HEK293T (cell line): ENCODE measurements around the gene RGS14.

Source experiments
- CTCF ChIA-PET: fragments of 350-600 bp; formaldehyde crosslinking; extraction: SDS; loops from one replicate; lab custom pipeline; 2021; ENCODE audit warnings: antibody characterized with exemption, inconsistent platforms; lab: Yijun Ruan, JAX
- POLR2A ChIA-PET: fragments of 350-600 bp; formaldehyde crosslinking; extraction: SDS; loops from one replicate; lab custom pipeline; 2020; ENCODE audit warnings: antibody characterized with exemption, inconsistent platforms; lab: Yijun Ruan, JAX
- DNase-seq: peaks from one replicate; pipeline ENCODE4 v3.0.0; 2012; ENCODE audit warnings: mixed read lengths; ENCODE audit errors: extremely low spot score
- ARNT ChIP-seq: fragments of 450-650 bp; IDR thresholded peaks from 2 replicates; pipeline ENCODE4 v1.6.1; 2017; ENCODE audit warnings: mild to moderate bottlenecking
- BHLHE40 ChIP-seq: fragments of 450-650 bp; IDR thresholded peaks from 2 replicates; pipeline ENCODE4 v1.6.1; 2016; ENCODE audit warnings: mild to moderate bottlenecking, moderate library complexity, borderline replicate concordance
- CTBP1 ChIP-seq: fragments of 450-650 bp; IDR thresholded peaks from 2 replicates; pipeline ENCODE4 v1.6.1; 2016; ENCODE audit warnings: borderline replicate concordance
- ELF4 ChIP-seq: fragments of 450-650 bp; IDR thresholded peaks from 2 replicates; pipeline ENCODE4 v1.6.1; 2017; ENCODE audit warnings: antibody characterized with exemption
- FOXA1 ChIP-seq: fragments of 450-650 bp; IDR thresholded peaks from 2 replicates; pipeline ENCODE4 v1.6.1; 2016; ENCODE audit warnings: mild to moderate bottlenecking
- FOXK2 ChIP-seq: fragments of 450-650 bp; IDR thresholded peaks from 2 replicates; pipeline ENCODE4 v1.6.1; 2016; ENCODE audit warnings: mild to moderate bottlenecking
- FOXM1 ChIP-seq: fragments of 450-650 bp; IDR thresholded peaks from 2 replicates; pipeline ENCODE4 v1.6.1; 2017; ENCODE audit warnings: mild to moderate bottlenecking, borderline replicate concordance
- HDGF ChIP-seq: fragments of 450-650 bp; IDR thresholded peaks from 2 replicates; pipeline ENCODE4 v1.6.1; 2017; ENCODE audit warnings: antibody characterized with exemption, borderline replicate concordance
- L3MBTL2 ChIP-seq: fragments of 450-650 bp; conservative IDR thresholded peaks from 2 replicates; pipeline ENCODE4 v1.6.1; 2016; ENCODE audit warnings: mild to moderate bottlenecking
- LEF1 ChIP-seq: fragments of 450-650 bp; IDR thresholded peaks from 2 replicates; pipeline ENCODE4 v1.6.1; 2017; ENCODE audit warnings: mild to moderate bottlenecking, borderline replicate concordance
- NFRKB ChIP-seq: fragments of 450-650 bp; IDR thresholded peaks from 2 replicates; pipeline ENCODE4 v1.6.1; 2016; ENCODE audit warnings: mild to moderate bottlenecking, moderate library complexity
- PKNOX1 ChIP-seq: fragments of 450-650 bp; IDR thresholded peaks from 2 replicates; pipeline ENCODE4 v1.6.1; 2016
- SP1 ChIP-seq: fragments of 450-650 bp; IDR thresholded peaks from 2 replicates; pipeline ENCODE4 v1.6.1; 2017
- SUZ12 ChIP-seq: fragments of 450-650 bp; IDR thresholded peaks from 2 replicates; pipeline ENCODE4 v1.6.1; 2016; ENCODE audit warnings: mild to moderate bottlenecking
- TARDBP ChIP-seq: fragments of 450-650 bp; IDR thresholded peaks from 2 replicates; pipeline ENCODE4 v1.6.1; 2016
- ZNF384 ChIP-seq: fragments of 450-650 bp; IDR thresholded peaks from 2 replicates; pipeline ENCODE4 v1.6.1; 2016

Gene RGS14

GRCh38 chr5:177325868-177326381, 31.8 kb upstream of the RGS14 start:
- no peak for DNase-seq
- CTCF ChIA-PET = no interaction called here
- POLR2A ChIA-PET = no interaction called here
- TF ChIP-seq NFRKB = no peak
- no peak for TF ChIP-seq CTBP1
- TF ChIP-seq FOXM1 = no peak
- TF ChIP-seq FOXA1 = no peak
- TF ChIP-seq ELF4 = no peak
- TF ChIP-seq HDGF = no peak
- TF ChIP-seq ZNF384 = no peak
- no peak for TF ChIP-seq PKNOX1
- TF ChIP-seq SP1 = no peak
- TF ChIP-seq TARDBP = no peak
- no peak for TF ChIP-seq BHLHE40
- TF ChIP-seq L3MBTL2 = no peak
- TF ChIP-seq FOXK2 = no peak

- TF ChIP-seq ZNF384 (no peak), BHLHE40 (no peak), SUZ12 (no peak), CTBP1 (no peak), L3MBTL2 (no peak), TARDBP (no peak), NFRKB (no peak)
- no peak for DNase-seq
- ChIA-PET CTCF (interaction anchor here (1.0 kb wide), 1 partner anchor 9 kb away, joined by 3 read pairs; no protein-coding TSS in a partner anchor), POLR2A (interaction anchor here (1.5 kb wide), 1 partner anchor 24 kb away, joined by 3 read pairs; the partner anchor contains the start of gene LMAN2)
Measured at GRCh38 chr5:177327539-177328522, 29.9 kb upstream of the RGS14 start.

GRCh38 chr5:177328545-177329231, 29.0 kb upstream of the RGS14 start:
- POLR2A ChIA-PET = interaction anchor here (1.5 kb wide), 1 partner anchor 23 kb away, joined by 3 read pairs; the partner anchor contains the start of gene LMAN2
- CTCF ChIA-PET = no interaction called here
- DNase-seq = no peak
- TF ChIP-seq ZNF384 (no peak), ELF4 (no peak), BHLHE40 (no peak), SUZ12 (no peak), PKNOX1 (no peak), HDGF (no peak), TARDBP (no peak), SP1 (no peak), FOXK2 (no peak)

- TF ChIP-seq CTBP1 (no peak), FOXM1 (no peak)
- CTCF ChIA-PET = no interaction called here
- POLR2A ChIA-PET = no interaction called here
- DNase-seq = no peak
Measured at GRCh38 chr5:177329883-177330282, 27.8 kb upstream of the RGS14 start.

- TF ChIP-seq ELF4 (no peak), BHLHE40 (no peak), TARDBP (no peak), NFRKB (no peak), FOXK2 (no peak), SUZ12 (no peak), L3MBTL2 (no peak), ARNT (no peak), HDGF (no peak), CTBP1 (no peak), PKNOX1 (no peak), ZNF384 (no peak), SP1 (no peak), LEF1 (no peak)
- POLR2A ChIA-PET = interaction anchor here (0.8 to 1.3 kb wide), 3 partner anchors 19 to 95 kb away, joined by 3 to 6 read pairs (median 6); partner anchors contain the start of gene LMAN2
- CTCF ChIA-PET = no interaction called here
- DNase-seq = no peak
Measured at GRCh38 chr5:177330991-177331842, 26.5 kb upstream of the RGS14 start.
